H1 (cell line): ENCODE results near the gene FRMD5. TPM values are rescaled to one million over a fixed set of nuclear protein-coding genes. Genes with fewer than 3 reads are reported as not detected.

Source experiments
- CTCF ChIA-PET: fragments of 300-600 bp; sonication (Branson Sonifier 250); formaldehyde crosslinking; loops from one replicate; lab custom pipeline; 2021; ENCODE audit not compliant: partially characterized antibody; lab: Charles Lee
- POLR2A ChIA-PET: fragments of 300-600 bp; sonication (Branson Sonifier 250); formaldehyde crosslinking; loops from one replicate; lab custom pipeline; 2021; ENCODE audit warnings: inconsistent platforms; ENCODE audit not compliant: partially characterized antibody; lab: Charles Lee
- DNase-seq, 2 experiments: peaks; one replicate each; pipeline versions ENCODE4 v3.0.0 to v3.0.0-alpha.2; 2010 to 2022; ENCODE audit warnings: low spot score in 2 of 2, low read depth in 1 of 2, mixed read lengths in 1 of 2
- FAIRE-seq: peaks from 2 replicates; lab custom pipeline; 2011; peaks lifted over from hg19 to GRCh38; lab: Jason Lieb, UNC
- H2AFZ ChIP-seq: 2 replicates; pipeline ENCODE4 v1.8.1; 2012; ENCODE audit warnings: low read length, inconsistent platforms
- H2AK5ac ChIP-seq: 2 replicates; pipeline ENCODE4 v1.6.1; 2013; ENCODE audit warnings: low read depth, low read length
- H2BK120ac ChIP-seq: replicated peaks from 2 replicates; pipeline ENCODE3; 2013; ENCODE audit warnings: low read depth, low read length, inconsistent platforms
- H2BK12ac ChIP-seq: 2 replicates; pipeline ENCODE4 v1.6.1; 2013; ENCODE audit warnings: low read depth, low read length
- H2BK15ac ChIP-seq: 2 replicates; pipeline ENCODE4 v1.6.1; 2013; ENCODE audit warnings: low read length
- H2BK20ac ChIP-seq: 2 replicates; pipeline ENCODE4 v1.6.1; 2013; ENCODE audit warnings: low read length
- H2BK5ac ChIP-seq: 2 replicates; pipeline ENCODE4 v1.6.1; 2013; ENCODE audit warnings: low read depth, low read length
- H3K14ac ChIP-seq: 2 replicates; pipeline ENCODE4 v1.6.1; 2013; ENCODE audit warnings: inconsistent platforms; ENCODE audit not compliant: insufficient read length
- H3K18ac ChIP-seq: 2 replicates; pipeline ENCODE4 v1.6.1; 2013; ENCODE audit warnings: low read length; ENCODE audit errors: extremely low read depth
- H3K23ac ChIP-seq: 2 replicates; pipeline ENCODE4 v1.6.1; 2013; ENCODE audit warnings: inconsistent platforms; ENCODE audit not compliant: insufficient read length
- H3K23me2 ChIP-seq: 2 replicates; pipeline ENCODE4 v1.6.1; 2013; ENCODE audit warnings: low read depth, low read length
- H3K27ac ChIP-seq: 2 replicates; pipeline ENCODE4 v1.6.1; 2011; ENCODE audit warnings: low read depth, low read length, inconsistent platforms
- H3K27me3 ChIP-seq, 4 experiments: replicated peaks in 1 of 4; 1 replicate in 1 of 4; 2 replicates in 3 of 4; pipeline versions ENCODE4 v1.6.1 to v1.8.1; 2011 to 2013; ENCODE audit warnings: low read length in 3 of 4, mild to moderate bottlenecking in 3 of 4, inconsistent platforms in 2 of 4, mixed read lengths in 2 of 4, moderate library complexity in 1 of 4; ENCODE audit not compliant: control insufficient read depth in 3 of 4, insufficient read depth in 3 of 4; ENCODE audit errors: extremely low read depth in 1 of 4
- H3K36me3 ChIP-seq, 4 experiments: 2 replicates each; pipeline versions ENCODE4 v1.6.1 to v1.8.1; 2011 to 2013; ENCODE audit warnings: mild to moderate bottlenecking in 4 of 4, low read length in 3 of 4, moderate library complexity in 2 of 4, control low read depth in 1 of 4, inconsistent platforms in 1 of 4; ENCODE audit not compliant: insufficient read depth in 4 of 4, control insufficient read depth in 2 of 4
- H3K4ac ChIP-seq: replicated peaks from 2 replicates; pipeline ENCODE3; 2013; ENCODE audit warnings: low read length, low read depth, mixed read lengths, inconsistent platforms; ENCODE audit not compliant: insufficient read length
- H3K4me1 ChIP-seq, 4 experiments: replicated peaks in 1 of 4; 1 replicate in 1 of 4; 2 replicates in 3 of 4; pipeline versions ENCODE4 v1.6.1 to v1.8.1; 2011 to 2013; ENCODE audit warnings: low read length in 3 of 4, inconsistent platforms in 2 of 4, mixed read lengths in 1 of 4; ENCODE audit not compliant: insufficient read depth in 4 of 4, control insufficient read depth in 3 of 4
- H3K4me2 ChIP-seq, 2 experiments: 2 replicates each; pipeline versions ENCODE4 v1.6.1 to v1.8.1; 2011 to 2013; ENCODE audit warnings: low read depth in 2 of 2, low read length in 2 of 2, control low read depth in 1 of 2, inconsistent platforms in 1 of 2, mild to moderate bottlenecking in 1 of 2; ENCODE audit not compliant: insufficient read depth in 1 of 2
- H3K4me3 ChIP-seq, 4 experiments: fragments of 200-600, 300-600 bp in 1 of 4; sonication (generic), shearing (Covaris generic), sonication (Bioruptor Twin) in 1 of 4; 2 replicates each; pipeline versions ENCODE4 v1.5.1 to v1.8.1; 2011 to 2016; ENCODE audit warnings: low read length in 4 of 4, low read depth in 3 of 4, control low read depth in 2 of 4, inconsistent platforms in 2 of 4, mild to moderate bottlenecking in 2 of 4, mixed read lengths in 1 of 4, moderate library complexity in 1 of 4; ENCODE audit not compliant: insufficient read depth in 2 of 4; ENCODE audit errors: extremely low read depth in 1 of 4
- H3K56ac ChIP-seq: replicated peaks from 2 replicates; pipeline ENCODE3; 2013; ENCODE audit warnings: low read depth, mild to moderate bottlenecking, mixed read lengths, low read length, inconsistent platforms; ENCODE audit not compliant: insufficient read length
- H3K79me1 ChIP-seq: 2 replicates; pipeline ENCODE4 v1.6.1; 2013; ENCODE audit warnings: low read depth, low read length, control low read depth
- H3K79me2 ChIP-seq, 2 experiments: 2 replicates each; pipeline versions ENCODE4 v1.6.1 to v1.8.1; 2012 to 2013; ENCODE audit warnings: low read length in 2 of 2, mild to moderate bottlenecking in 2 of 2, inconsistent platforms in 1 of 2; ENCODE audit not compliant: insufficient read depth in 2 of 2, control insufficient read depth in 1 of 2
- H3K9ac ChIP-seq, 4 experiments: replicated peaks in 1 of 4; 1 replicate in 1 of 4; 2 replicates in 3 of 4; pipeline versions ENCODE4 v1.6.1 to v1.8.1; 2011 to 2013; ENCODE audit warnings: low read depth in 3 of 4, low read length in 3 of 4, control low read depth in 2 of 4, mild to moderate bottlenecking in 2 of 4, moderate library complexity in 2 of 4, inconsistent platforms in 1 of 4; ENCODE audit errors: extremely low read depth in 1 of 4
- H3K9me3 ChIP-seq, 2 experiments: 2 replicates each; pipeline versions ENCODE4 v1.6.1 to v1.8.1; 2012 to 2013; ENCODE audit warnings: mild to moderate bottlenecking in 2 of 2, moderate library complexity in 2 of 2, control low read depth in 1 of 2, inconsistent platforms in 1 of 2, low read depth in 1 of 2, low read length in 1 of 2, mixed read lengths in 1 of 2; ENCODE audit not compliant: insufficient read depth in 2 of 2
- H4K20me1 ChIP-seq, 2 experiments: replicated peaks in 1 of 2; 2 replicates each; pipeline versions ENCODE3 to v1.8.1; 2011 to 2013; ENCODE audit warnings: inconsistent platforms in 2 of 2, low read length in 2 of 2, mild to moderate bottlenecking in 1 of 2; ENCODE audit not compliant: insufficient read depth in 2 of 2, control insufficient read depth in 1 of 2
- H4K5ac ChIP-seq: 2 replicates; pipeline ENCODE4 v1.6.1; 2013; ENCODE audit warnings: low read length, low read depth, mixed read lengths, inconsistent platforms; ENCODE audit not compliant: insufficient read length
- H4K8ac ChIP-seq: 2 replicates; pipeline ENCODE4 v1.8.0; 2013; ENCODE audit warnings: mild to moderate bottlenecking, moderate library complexity, low read length, inconsistent platforms; ENCODE audit not compliant: insufficient read depth; ENCODE audit errors: extremely low read depth
- H4K91ac ChIP-seq: replicated peaks from 2 replicates; pipeline ENCODE3; 2013; ENCODE audit warnings: low read length, mixed read lengths, inconsistent platforms; ENCODE audit not compliant: insufficient read length
- CBX8 ChIP-seq: fragments of 300-800, 300-1000 bp; sonication (generic); IDR thresholded peaks from 2 replicates; pipeline ENCODE4 v1.7.1; 2016; ENCODE audit warnings: low read depth, low read length, borderline replicate concordance
- CHD2 ChIP-seq: IDR thresholded peaks from 2 replicates; pipeline ENCODE4 v1.6.1; 2012; ENCODE audit warnings: low read length, improper control_type of control experiment
- CTBP2 ChIP-seq: IDR thresholded peaks from 2 replicates; pipeline ENCODE4 v1.7.0; 2011; ENCODE audit warnings: borderline replicate concordance, mild to moderate bottlenecking, moderate library complexity, mixed read lengths, low read length; ENCODE audit not compliant: insufficient read depth, insufficient read length
- EGR1 ChIP-seq: IDR thresholded peaks from 2 replicates; pipeline ENCODE4 v1.6.1; 2011; ENCODE audit warnings: low read depth, low read length, borderline replicate concordance
- GABPA ChIP-seq: IDR thresholded peaks from 2 replicates; pipeline ENCODE4 v1.6.1; 2011; ENCODE audit warnings: mild to moderate bottlenecking, low read length, moderate library complexity, borderline replicate concordance; ENCODE audit not compliant: insufficient read depth
- GTF2F1 ChIP-seq: IDR thresholded peaks from 2 replicates; pipeline ENCODE4 v1.6.1; 2012; ENCODE audit warnings: low read depth, low read length, improper control_type of control experiment, borderline replicate concordance
- JUND ChIP-seq: IDR thresholded peaks from 2 replicates; pipeline ENCODE4 v1.6.1; 2011; ENCODE audit warnings: mild to moderate bottlenecking, improper control_type of control experiment, low read length
- POU5F1 ChIP-seq: IDR thresholded peaks from 2 replicates; pipeline ENCODE4 v1.6.1; 2011; ENCODE audit warnings: low read depth, mild to moderate bottlenecking, low read length, moderate library complexity
- RFX5 ChIP-seq: IDR thresholded peaks from 2 replicates; pipeline ENCODE4 v1.6.1; 2011; ENCODE audit warnings: low read depth, low read length, improper control_type of control experiment, borderline replicate concordance
- SIN3A ChIP-seq, 2 experiments: IDR thresholded peaks in 1 of 2; conservative IDR thresholded peaks in 1 of 2; 2 replicates each; pipeline ENCODE4 v1.6.1; 2011 to 2012; ENCODE audit warnings: low read length in 2 of 2, improper control_type of control experiment in 1 of 2, low read depth in 1 of 2, mild to moderate bottlenecking in 1 of 2
- TAF1 ChIP-seq: IDR thresholded peaks from 2 replicates; pipeline ENCODE4 v1.6.1; 2011; ENCODE audit warnings: mild to moderate bottlenecking, low read depth, low read length
- WGBS, 2 experiments: shearing (Covaris generic) in 1 of 2; methylation state at CpG; one replicate each; pipeline versions ENCODE4 v1.1.6 to v1.1.7; 2013 to 2015; ENCODE audit warnings: low lambda C conversion rate in 2 of 2, mixed read lengths in 2 of 2, inconsistent platforms in 1 of 2, low coverage in 1 of 2, missing lambda C conversion rate in 1 of 2; ENCODE audit not compliant: insufficient replicate concordance in 2 of 2, insufficient coverage in 1 of 2, insufficient read length in 1 of 2; ENCODE audit errors: extremely low coverage in 1 of 2, missing lambda C conversion rate in 1 of 2; 5-methylcytosine and 5-hydroxymethylcytosine counted together
- polyA plus RNA-seq, 7 experiments: library from polyadenylated mRNA; depleted of rRNA in 3 of 7; stranded (reverse) in 5 of 7; unstranded in 2 of 7; fragments of >200 nt in 5 of 7; fragments of 200-250 nt in 2 of 7; gene quantifications; 1 replicate in 5 of 7; 2 replicates in 1 of 7; 4 replicates in 1 of 7; pipeline versions ENCODE4 v1.2.1 to v1.2.3, GENCODE V29; 2011 to 2013; ENCODE audit warnings: missing spikeins in 2 of 7, mixed read lengths in 2 of 7
- total RNA-seq: library from RNA; stranded (reverse); fragmentation: NEBNext Ultra II Directional; extraction: Animal tissue kit (Norgen Biotek cat#: 25700); gene quantifications from 2 replicates; pipeline ENCODE4 v1.2.1, GENCODE V29; 2021
- TF ChIP-seq, protein P1 (sequence below): IDR thresholded peaks from 2 replicates; pipeline ENCODE4 v1.6.1; 2011; ENCODE audit warnings: low read length, improper control_type of control experiment

FRMD5 gene
- total and polyA plus RNA-seq, 2 of the 8 experiments (the other 6 are each of a cell fraction or from before 2014, with no cell fraction given), result 10.1 to 12.6 TPM

DNA sequence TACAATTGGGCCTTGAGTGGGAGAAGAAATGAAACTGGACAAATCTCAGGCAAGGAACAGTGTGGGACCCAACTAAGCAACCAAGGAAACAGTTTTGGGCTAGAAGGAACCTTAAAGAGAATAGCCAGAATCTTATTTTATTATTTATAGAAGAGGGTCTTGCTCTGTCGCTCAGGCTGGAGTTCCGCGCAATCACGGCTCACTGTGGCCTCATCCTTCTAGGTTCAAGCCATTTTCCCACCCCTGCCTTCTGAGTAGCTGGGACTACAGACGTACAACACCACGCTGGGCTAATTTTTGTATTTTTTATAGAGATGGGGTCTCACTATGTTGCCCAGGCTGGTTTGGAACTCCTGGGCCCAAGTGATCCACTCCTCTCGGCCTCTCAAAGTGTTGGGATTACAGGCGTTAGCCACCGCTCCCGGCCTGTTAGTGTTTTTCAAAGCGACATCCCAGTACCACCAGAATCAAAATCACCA is 369.0 kb downstream of the FRMD5 start:
- peak overlapping the region in 1 of 4 experiments; percentile 82; a peak in 2 of 8 replicates for H3K4me3 ChIP-seq
- CTCF ChIA-PET, result no interaction called here
- TF ChIP-seq CBX8 (no peak), CHD2 (no peak), CTBP2 (no peak), GABPA (no peak), GTF2F1 (no peak), TAF1 (no peak), JUND (no peak), EGR1 (no peak), RFX5 (no peak), SIN3A (conservative IDR thresholded peaks at IDR 0.05 in 1 of 2, IDR thresholded peaks at IDR 0.05 in 1 of 2; ENCODE audit: low read depth in 1 of 2, low read length in 2 of 2) (no peak), POU5F1 (no peak)
- TF ChIP-seq, protein P1, sequence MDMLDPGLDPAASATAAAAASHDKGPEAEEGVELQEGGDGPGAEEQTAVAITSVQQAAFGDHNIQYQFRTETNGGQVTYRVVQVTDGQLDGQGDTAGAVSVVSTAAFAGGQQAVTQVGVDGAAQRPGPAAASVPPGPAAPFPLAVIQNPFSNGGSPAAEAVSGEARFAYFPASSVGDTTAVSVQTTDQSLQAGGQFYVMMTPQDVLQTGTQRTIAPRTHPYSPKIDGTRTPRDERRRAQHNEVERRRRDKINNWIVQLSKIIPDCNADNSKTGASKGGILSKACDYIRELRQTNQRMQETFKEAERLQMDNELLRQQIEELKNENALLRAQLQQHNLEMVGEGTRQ, result no peak

More for the DNA sequence above, 369.0 kb downstream of the FRMD5 start:
- H3K14ac ChIP-seq, result no peak overlapping the region
- no peak overlapping the region for H3K4ac ChIP-seq
- no peak overlapping the region for H4K5ac ChIP-seq
- H2BK5ac ChIP-seq, result no peak overlapping the region
- H3K4me2 ChIP-seq, result peak overlapping the region in 1 of 2 experiments; percentile 64; a peak in 2 of 4 replicates
- peak overlapping the region; percentile 66; the same call in 1 of the 2 replicates for H4K8ac ChIP-seq
- no peak overlapping the region for H2AFZ ChIP-seq
- H3K56ac ChIP-seq, result no peak overlapping the region
- no peaks in the 10 kb centered on the region for H3K23me2 ChIP-seq
- no peak overlapping the region for H3K9ac ChIP-seq
- FAIRE-seq (no peak), DNase-seq (no peak)
- H2BK120ac ChIP-seq, result no peak overlapping the region
- H2BK12ac ChIP-seq, result no peak overlapping the region
- H3K36me3 ChIP-seq, result peaks cover 0 to 5% (median 0%) of the 10 kb centered on the region in 4 experiments; a peak in 1 of 8 replicates
- H4K20me1 ChIP-seq, result no peaks in the 10 kb centered on the region
- 96% methylated on average over 11 of the region's 11 CpGs; no CpG with 5 or more reads in 1 of the 2 experiments for WGBS, 2 experiments
- H2BK20ac ChIP-seq, result no peak overlapping the region
- H3K23ac ChIP-seq, result no peak overlapping the region
- peaks cover 0 to 16% (median 4%) of the 10 kb centered on the region in 4 experiments; a peak in 4 of 7 replicates for H3K27me3 ChIP-seq
- no peak overlapping the region for H2AK5ac ChIP-seq
- H3K18ac ChIP-seq, result no peak overlapping the region; the same call in 1 of the 2 replicates
- H3K79me1 ChIP-seq, result no peaks in the 10 kb centered on the region
- POLR2A ChIA-PET, result interaction anchor here (0.6 to 1.4 kb wide), 2 partner anchors 35 to 343 kb away, joined by 4 to 5 read pairs; no protein-coding TSS in a partner anchor
- peaks cover 0 to 3% of the 10 kb centered on the region in 2 experiments; a peak in 2 of 4 replicates for H3K9me3 ChIP-seq
- no peak overlapping the region for H3K27ac ChIP-seq
- peaks cover 3 to 21% of the 10 kb centered on the region in 2 experiments for H3K79me2 ChIP-seq
- H4K91ac ChIP-seq, result no peak overlapping the region
- no peak overlapping the region for H2BK15ac ChIP-seq
- H3K4me1 ChIP-seq, result peaks cover 0 to 4% (median 2%) of the 10 kb centered on the region in 4 experiments; a peak in 4 of 7 replicates
